CD4-positive, alpha-beta T cell (primary cell): ENCODE measurements around the gene PRKG1. TPM values are rescaled to one million over a fixed set of nuclear protein-coding genes. Genes with fewer than 3 reads are reported as not detected.

Experiments
- ATAC-seq: fragments of 200-7000 bp; cut with Tn5 transposase; one replicate; pipeline ENCODE4 v1.10.0; 2022; ENCODE audit warnings: mild to moderate bottlenecking; ENCODE audit not compliant: poor library complexity
- CTCF ChIA-PET: fragments of 350-600 bp; sonication (Branson Sonifier 250); formaldehyde crosslinking; loops from one replicate; lab custom pipeline; 2021; ENCODE audit warnings: antibody characterized with exemption, inconsistent platforms; lab: Charles Lee
- POLR2A ChIA-PET: fragments of 350-600 bp; sonication (Branson Sonifier 250); formaldehyde crosslinking; loops from one replicate; lab custom pipeline; 2021; ENCODE audit warnings: antibody characterized with exemption, inconsistent platforms; lab: Charles Lee
- DNase-seq, 14 experiments: peaks; one replicate each; pipeline ENCODE4 v3.0.0-alpha.2; 2013 to 2020; ENCODE audit warnings: mixed read lengths in 2 of 14
- H3K27ac ChIP-seq, 2 donors: one replicate each; pipeline versions ENCODE4 v1.5.1 to v1.7.0; 2013; ENCODE audit warnings: low read length in 2 of 2, low read depth in 1 of 2, mild to moderate bottlenecking in 1 of 2
- H3K27me3 ChIP-seq, 2 experiments: 1 replicate in 1 of 2; 2 replicates in 1 of 2; pipeline versions ENCODE4 v1.6.1 to v1.7.0; 2013; ENCODE audit warnings: low read length in 2 of 2, control low read depth in 1 of 2, mild to moderate bottlenecking in 1 of 2, moderate library complexity in 1 of 2; ENCODE audit not compliant: insufficient read depth in 2 of 2, control insufficient read depth in 1 of 2
- H3K36me3 ChIP-seq: one replicate; pipeline ENCODE4 v1.6.1; 2013; ENCODE audit warnings: low read length, control low read depth; ENCODE audit not compliant: insufficient read depth
- H3K4me1 ChIP-seq: one replicate; pipeline ENCODE4 v1.6.1; 2013; ENCODE audit warnings: low read length, control low read depth; ENCODE audit not compliant: insufficient read depth
- H3K4me3 ChIP-seq: one replicate; pipeline ENCODE4 v1.5.1; 2013; ENCODE audit warnings: mild to moderate bottlenecking, low read length, moderate library complexity
- H3K9me3 ChIP-seq, 2 experiments: 1 replicate in 1 of 2; 2 replicates in 1 of 2; pipeline versions ENCODE4 v1.6.1 to v1.7.0; 2013; ENCODE audit warnings: low read length in 2 of 2, mild to moderate bottlenecking in 2 of 2, control low read depth in 1 of 2, moderate library complexity in 1 of 2; ENCODE audit not compliant: control insufficient read depth in 1 of 2, insufficient read depth in 1 of 2
- H3K27ac Mint-ChIP-seq: one replicate; pipeline ENCODE4 v1.8.0; 2020; ENCODE audit warnings: mixed read lengths
- H3K27me3 Mint-ChIP-seq: one replicate; pipeline ENCODE4 v1.8.0; 2021; ENCODE audit warnings: mixed read lengths
- H3K36me3 Mint-ChIP-seq: one replicate; pipeline ENCODE4 v1.8.0; 2021; ENCODE audit warnings: low read depth, mixed read lengths
- H3K4me1 Mint-ChIP-seq: one replicate; pipeline ENCODE4 v1.8.0; 2021; ENCODE audit warnings: low read depth, mixed read lengths
- H3K4me3 Mint-ChIP-seq: one replicate; pipeline ENCODE4 v1.8.0; 2020; ENCODE audit warnings: mild to moderate bottlenecking, mixed read lengths
- H3K9me3 Mint-ChIP-seq: one replicate; pipeline ENCODE4 v1.8.0; 2020; ENCODE audit warnings: mixed read lengths
- CTCF ChIP-seq: fragments of 200-600 bp; IDR thresholded peaks from one replicate; pipeline ENCODE4 v1.8.0; 2022; ENCODE audit warnings: antibody characterized with exemption, mild to moderate bottlenecking
- intact Hi-C, 2 experiments: fragments of 100-400 bp; cut with DNase I in 1 of 2; cut with micrococcal nuclease in 1 of 2; formaldehyde crosslinking; loops; one replicate each; pipeline versions ENCODE4 v1.15.1 to v1.9.0; 2023 to 2025; cut with DNase I, micrococcal nuclease
- total RNA-seq, 174 experiments: library from RNA in 2 of 174; stranded (reverse) in 2 of 174; gene quantifications; one replicate each; pipeline ENCODE4 v1.2.3 and lab custom pipeline; 2021 to 2026

PRKG1 gene
- total RNA-seq, 2 experiments from 2014 or later, result 0.31 TPM; not detected in 1

- Histone ChIP-seq H3K9me3 (no peaks in the 10 kb centered on the region), H3K36me3 (no peaks in the 10 kb centered on the region), H3K27ac (no peak overlapping the region), H3K4me1 (no peaks in the 10 kb centered on the region), H3K4me3 (no peak overlapping the region), H3K27me3 (no peaks in the 10 kb centered on the region)
- Mint-ChIP-seq H3K27ac (no peak overlapping the region), H3K27me3 (no peaks in the 10 kb centered on the region), H3K9me3 (peaks cover 3% of the 10 kb centered on the region), H3K36me3 (no peaks in the 10 kb centered on the region), H3K4me1 (no peaks in the 10 kb centered on the region), H3K4me3 (no peak overlapping the region)
- DNase-seq, result no peak
- no peak for ATAC-seq
- CTCF ChIA-PET, result no interaction called here
- no peak for TF ChIP-seq CTCF
- POLR2A ChIA-PET, result no interaction called here
- intact Hi-C loops, result no loop called here
Observed at GRCh38 chr10:51348622-51349021, 274.3 kb downstream of the PRKG1 start.

- Histone ChIP-seq H3K4me1 (no peaks in the 10 kb centered on the region), H3K27me3 (no peaks in the 10 kb centered on the region), H3K36me3 (no peaks in the 10 kb centered on the region), H3K27ac (no peak overlapping the region), H3K9me3 (no peaks in the 10 kb centered on the region), H3K4me3 (no peak overlapping the region)
- DNase-seq (no peak), ATAC-seq (no peak)
- H3K27ac Mint-ChIP-seq, result no peak overlapping the region
- H3K4me1 Mint-ChIP-seq, result no peaks in the 10 kb centered on the region
- TF ChIP-seq CTCF, result no peak
- H3K9me3 Mint-ChIP-seq, result peaks cover 3% of the 10 kb centered on the region
- intact Hi-C loops, result no loop called here
- H3K4me3 Mint-ChIP-seq, result no peak overlapping the region
- CTCF ChIA-PET, result no interaction called here
- POLR2A ChIA-PET, result no interaction called here
- no peaks in the 10 kb centered on the region for H3K36me3 Mint-ChIP-seq
- no peaks in the 10 kb centered on the region for H3K27me3 Mint-ChIP-seq
Observed at GRCh38 chr10:51357170-51357569, 282.9 kb downstream of the PRKG1 start.

- H3K36me3 ChIP-seq, result no peaks in the 10 kb centered on the region
- Mint-ChIP-seq H3K27me3 (no peaks in the 10 kb centered on the region), H3K27ac (no peak overlapping the region), H3K4me1 (no peaks in the 10 kb centered on the region), H3K4me3 (no peak overlapping the region), H3K9me3 (peaks cover 2% of the 10 kb centered on the region), H3K36me3 (no peaks in the 10 kb centered on the region)
- H3K4me1 ChIP-seq, result no peaks in the 10 kb centered on the region
- H3K27me3 ChIP-seq, result no peaks in the 10 kb centered on the region
- no peaks in the 10 kb centered on the region for H3K9me3 ChIP-seq
- POLR2A ChIA-PET, result no interaction called here
- no peak overlapping the region for H3K4me3 ChIP-seq
- no peak for TF ChIP-seq CTCF
- no peak for DNase-seq
- no peak overlapping the region for H3K27ac ChIP-seq
- CTCF ChIA-PET, result no interaction called here
- ATAC-seq, result no peak
- intact Hi-C loops, result no loop called here
Observed at GRCh38 chr10:51358227-51358626, 283.9 kb downstream of the PRKG1 start.
